Mesenteric fat pad (tissue), 1 donor: ENCODE data around the gene SVBP. TPM values are rescaled to one million over a fixed set of nuclear protein-coding genes. Genes with fewer than 3 reads are reported as not detected.

Experiments
- DNase-seq: peaks from one replicate; pipeline ENCODE4 v3.0.0-alpha.2; 2020; ENCODE audit warnings: low spot score
- total RNA-seq: library from RNA; stranded (reverse); fragmentation: NEBNext Ultra II Directional; extraction: Animal tissue kit (Norgen Biotek cat#: 25700); gene quantifications from one replicate; pipeline ENCODE4 v1.2.1, GENCODE V29; 2021
- donor health status: DM: yes; HTN: yes; CAD: no.

SVBP gene
- total RNA-seq, 1 donor from 2014 or later: 19.1 TPM

- DNase-seq: no peak
Measured at GRCh38 chr1:42806593-42806992, 10.6 kb downstream of the SVBP start.

- DNase-seq: no peak
Measured at GRCh38 chr1:42806171-42806570, 11.0 kb downstream of the SVBP start.

GRCh38 chr1:42801832-42802473, 15.2 kb downstream of the SVBP start:
- DNase-seq: no peak

- DNase-seq: no peak
Measured at GRCh38 chr1:42797979-42798378, 19.2 kb downstream of the SVBP start.

GRCh38 chr1:42797414-42797813, 19.8 kb downstream of the SVBP start:
- DNase-seq: no peak

GRCh38 chr1:42793824-42794223, 23.4 kb downstream of the SVBP start:
- no peak for DNase-seq

GRCh38 chr1:42788021-42788420, 29.2 kb downstream of the SVBP start:
- DNase-seq: no peak

- no peak for DNase-seq
Measured at GRCh38 chr1:42786097-42786496, 31.1 kb downstream of the SVBP start.

GRCh38 chr1:42784946-42785693, 32.1 kb downstream of the SVBP start, which contains the start of gene TMEM269:
TSS of gene TMEM269 (plus strand) at chr1:42784991. CDS start at chr1:42789894, 4,903 bp downstream.
- DNase-seq: no peak

GRCh38 chr1:42784547-42784945, 32.7 kb downstream of the SVBP start:
- no peak for DNase-seq

GRCh38 chr1:42783092-42783491, 34.1 kb downstream of the SVBP start:
- DNase-seq: no peak

GRCh38 chr1:42780176-42780575, 37.0 kb downstream of the SVBP start:
- DNase-seq: no peak

GRCh38 chr1:42779725-42780124, 37.5 kb downstream of the SVBP start:
- DNase-seq: no peak

GRCh38 chr1:42777852-42778251, 39.3 kb downstream of the SVBP start:
- no peak for DNase-seq

GRCh38 chr1:42776502-42776901, 40.7 kb downstream of the SVBP start:
- DNase-seq: no peak

GRCh38 chr1:42774928-42775526, 42.2 kb downstream of the SVBP start:
- no peak for DNase-seq

GRCh38 chr1:42773420-42773819, 43.8 kb downstream of the SVBP start:
- DNase-seq: no peak

- no peak for DNase-seq
Measured at GRCh38 chr1:42769811-42770210, 47.4 kb downstream of the SVBP start.

- no peak for DNase-seq
Measured at GRCh38 chr1:42768172-42768571, 49.0 kb downstream of the SVBP start.

GRCh38 chr1:42767510-42768000, 49.6 kb downstream of the SVBP start:
- DNase-seq: no peak

- DNase-seq: peak; percentile 100
Measured at GRCh38 chr1:42766741-42767509, 50.3 kb downstream of the SVBP start, which contains the start of the genes C1orf50 and P3H1. TSS of gene C1orf50 (plus strand) at chr1:42767249. CDS start at chr1:42767312, 63 bp downstream. TSS of gene P3H1 (minus strand) at chr1:42767028. CDS start at chr1:42766971, 57 bp downstream.
